Heart left ventricle (tissue), 16 donors: Measurements from ENCODE around the gene KANSL1. TPM values are rescaled to one million over a fixed set of nuclear protein-coding genes. Genes with fewer than 3 reads are reported as not detected.

Source experiments
- ATAC-seq, 4 donors: fragments of 200-7000 bp; cut with Tn5 transposase; one replicate each; pipeline ENCODE4 v1.9.1; 2020 to 2022; ENCODE audit warnings: moderate library complexity in 4 of 4, mild to moderate bottlenecking in 3 of 4, moderate number of reproducible peaks in 1 of 4
- DNase-seq, 5 donors: peaks; one replicate each; pipeline ENCODE4 v3.0.0-alpha.2; 2020
- H3K27ac ChIP-seq, 12 donors: fragments of 200-600 bp; sonication (generic) in 4 of 12; one replicate each; pipeline versions ENCODE4 v1.5.0 to v1.8.0; 2016 to 2022; ENCODE audit warnings: mild to moderate bottlenecking in 2 of 12
- H3K27me3 ChIP-seq, 9 donors: fragments of 200-600 bp; sonication (generic) in 2 of 9; one replicate each; pipeline versions ENCODE4 v1.5.1 to v1.8.0; 2016 to 2022; ENCODE audit warnings: mild to moderate bottlenecking in 3 of 9
- H3K36me3 ChIP-seq, 9 donors: fragments of 200-600 bp; sonication (generic) in 2 of 9; one replicate each; pipeline versions ENCODE4 v1.5.0 to v1.8.0; 2018 to 2022; ENCODE audit warnings: mild to moderate bottlenecking in 2 of 9
- H3K4me1 ChIP-seq, 12 donors: fragments of 200-600 bp; sonication (generic) in 4 of 12; one replicate each; pipeline versions ENCODE4 v1.5.0 to v1.8.0; 2016 to 2022; ENCODE audit warnings: mild to moderate bottlenecking in 3 of 12
- H3K4me3 ChIP-seq, 12 donors: fragments of 200-600 bp; sonication (generic) in 4 of 12; one replicate each; pipeline versions ENCODE4 v1.5.0 to v1.8.0; 2017 to 2022; ENCODE audit warnings: mild to moderate bottlenecking in 9 of 12, moderate library complexity in 4 of 12
- H3K9me3 ChIP-seq, 12 donors: fragments of 200-600 bp; sonication (generic) in 4 of 12; one replicate each; pipeline versions ENCODE4 v1.5.0 to v1.8.0; 2016 to 2022; ENCODE audit warnings: mild to moderate bottlenecking in 1 of 12
- POLR2A ChIP-seq, 2 donors: fragments of 450-650 bp; IDR thresholded peaks; one replicate each; pipeline ENCODE4 v1.6.1; 2017; ENCODE audit warnings: antibody characterized with exemption in 2 of 2, mild to moderate bottlenecking in 2 of 2, moderate library complexity in 2 of 2
- WGBS, 4 donors: extraction: QIAGEN DNeasy Blood & Tissue Kit in 2 of 4; methylation state at CpG; one replicate each; pipeline versions ENCODE4 v1.1.5 to v1.1.7; 2013 to 2018; 5-methylcytosine and 5-hydroxymethylcytosine counted together
- intact Hi-C, 10 donors: fragments of 100-400 bp; cut with DNase I; formaldehyde crosslinking; loops; one replicate each; pipeline versions ENCODE4 v1.11.1 to v1.14.2; 2022
- polyA plus RNA-seq, 2 donors: library from polyadenylated mRNA; stranded (reverse); fragments of 200-250 nt; gene quantifications; one replicate each; pipeline ENCODE4 v1.2.3, GENCODE V29; 2013
- total RNA-seq, 9 donors: library from RNA; depleted of rRNA in 2 of 9; stranded (reverse); fragments of >200 nt in 2 of 9; fragmentation: NEBNext Ultra II Directional in 3 of 9; extraction: Animal tissue kit (Norgen Biotek cat#: 25700) in 3 of 9; gene quantifications; one replicate each; pipeline versions ENCODE4 v1.1.0 to v1.2.4, GENCODE V29; 2016 to 2023
- TF ChIP-seq, protein P1 (sequence below), 12 donors: fragments of 200-600 bp; sonication (generic) in 4 of 12; IDR thresholded peaks; one replicate each; pipeline versions ENCODE4 v1.5.0 to v1.8.0; 2018 to 2022; ENCODE audit warnings: antibody characterized with exemption in 12 of 12, mild to moderate bottlenecking in 5 of 12
- donor health status: ischemic (EF 13 %, LVEDD 7.1; RV severe dilation, severe dysfunction).
- donor health status: healthy with polysubstance abuse.
- donor health status: DM: no; HTN: yes; CAD: no.
- donor health status: DM: no; HTN: no; CAD: no.
- donor health status: ischemic (EF 25% LVEDD 6.9; RV normal size, moderate dysfunction).
- donor health status: ischemic (EF 25% LVEDD 5.7; RV mildly dilated, moderate dysfunction).
- donor health status: healthy.
- donor health status: DM: yes; HTN: yes; CAD: no.
- donor health status: ischemic (EF 35%, LVEDD 5.7; RV mildly dilated, moderate dysfunction).
- donor health status: nonischemic (EF 11% LVEDD 7.7; RV severe dilation, severe dysfunction).
- donor health status: DM: yes; HTN: yes; CAD: no.
- donor health status: PGD.
- donor health status: ischemic (EF 29% LVEDD 5.4; RV normal size, mild dysfunction).
- donor health status: nonischemic (EF 23%, LVEDD 6.1; RV moderate dilation, normal function).

The KANSL1 gene
- total and polyA plus RNA-seq, 11 donors: 13.7 to 57.2 (median 28.9) TPM

DNA sequence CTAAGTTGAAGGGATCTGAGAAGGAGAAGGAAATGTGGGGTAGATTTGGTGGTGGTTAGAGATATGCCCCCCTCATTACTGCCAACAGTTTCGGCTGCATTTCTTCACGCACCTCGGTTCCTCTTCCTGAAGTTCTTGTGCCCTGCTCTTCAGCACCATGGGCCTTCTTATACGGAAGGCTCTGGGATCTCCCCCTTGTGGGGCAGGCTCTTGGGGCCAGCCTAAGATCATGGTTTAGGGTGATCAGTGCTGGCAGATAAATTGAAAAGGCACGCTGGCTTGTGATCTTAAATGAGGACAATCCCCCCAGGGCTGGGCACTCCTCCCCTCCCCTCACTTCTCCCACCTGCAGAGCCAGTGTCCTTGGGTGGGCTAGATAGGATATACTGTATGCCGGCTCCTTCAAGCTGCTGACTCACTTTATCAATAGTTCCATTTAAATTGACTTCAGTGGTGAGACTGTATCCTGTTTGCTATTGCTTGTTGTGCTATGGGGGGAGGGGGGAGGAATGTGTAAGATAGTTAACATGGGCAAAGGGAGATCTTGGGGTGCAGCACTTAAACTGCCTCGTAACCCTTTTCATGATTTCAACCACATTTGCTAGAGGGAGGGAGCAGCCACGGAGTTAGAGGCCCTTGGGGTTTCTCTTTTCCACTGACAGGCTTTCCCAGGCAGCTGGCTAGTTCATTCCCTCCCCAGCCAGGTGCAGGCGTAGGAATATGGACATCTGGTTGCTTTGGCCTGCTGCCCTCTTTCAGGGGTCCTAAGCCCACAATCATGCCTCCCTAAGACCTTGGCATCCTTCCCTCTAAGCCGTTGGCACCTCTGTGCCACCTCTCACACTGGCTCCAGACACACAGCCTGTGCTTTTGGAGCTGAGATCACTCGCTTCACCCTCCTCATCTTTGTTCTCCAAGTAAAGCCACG, 165.9 kb downstream of the KANSL1 start:
- H3K27ac ChIP-seq: peak overlapping the region in 10 of 12 donors; percentile 8 to 80 (median 34)
- TF ChIP-seq POLR2A (IDR thresholded peaks at IDR 0.05): no peak
- TF ChIP-seq, protein P1, sequence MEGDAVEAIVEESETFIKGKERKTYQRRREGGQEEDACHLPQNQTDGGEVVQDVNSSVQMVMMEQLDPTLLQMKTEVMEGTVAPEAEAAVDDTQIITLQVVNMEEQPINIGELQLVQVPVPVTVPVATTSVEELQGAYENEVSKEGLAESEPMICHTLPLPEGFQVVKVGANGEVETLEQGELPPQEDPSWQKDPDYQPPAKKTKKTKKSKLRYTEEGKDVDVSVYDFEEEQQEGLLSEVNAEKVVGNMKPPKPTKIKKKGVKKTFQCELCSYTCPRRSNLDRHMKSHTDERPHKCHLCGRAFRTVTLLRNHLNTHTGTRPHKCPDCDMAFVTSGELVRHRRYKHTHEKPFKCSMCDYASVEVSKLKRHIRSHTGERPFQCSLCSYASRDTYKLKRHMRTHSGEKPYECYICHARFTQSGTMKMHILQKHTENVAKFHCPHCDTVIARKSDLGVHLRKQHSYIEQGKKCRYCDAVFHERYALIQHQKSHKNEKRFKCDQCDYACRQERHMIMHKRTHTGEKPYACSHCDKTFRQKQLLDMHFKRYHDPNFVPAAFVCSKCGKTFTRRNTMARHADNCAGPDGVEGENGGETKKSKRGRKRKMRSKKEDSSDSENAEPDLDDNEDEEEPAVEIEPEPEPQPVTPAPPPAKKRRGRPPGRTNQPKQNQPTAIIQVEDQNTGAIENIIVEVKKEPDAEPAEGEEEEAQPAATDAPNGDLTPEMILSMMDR (IDR thresholded peaks at IDR 0.05): no peak

DNA sequence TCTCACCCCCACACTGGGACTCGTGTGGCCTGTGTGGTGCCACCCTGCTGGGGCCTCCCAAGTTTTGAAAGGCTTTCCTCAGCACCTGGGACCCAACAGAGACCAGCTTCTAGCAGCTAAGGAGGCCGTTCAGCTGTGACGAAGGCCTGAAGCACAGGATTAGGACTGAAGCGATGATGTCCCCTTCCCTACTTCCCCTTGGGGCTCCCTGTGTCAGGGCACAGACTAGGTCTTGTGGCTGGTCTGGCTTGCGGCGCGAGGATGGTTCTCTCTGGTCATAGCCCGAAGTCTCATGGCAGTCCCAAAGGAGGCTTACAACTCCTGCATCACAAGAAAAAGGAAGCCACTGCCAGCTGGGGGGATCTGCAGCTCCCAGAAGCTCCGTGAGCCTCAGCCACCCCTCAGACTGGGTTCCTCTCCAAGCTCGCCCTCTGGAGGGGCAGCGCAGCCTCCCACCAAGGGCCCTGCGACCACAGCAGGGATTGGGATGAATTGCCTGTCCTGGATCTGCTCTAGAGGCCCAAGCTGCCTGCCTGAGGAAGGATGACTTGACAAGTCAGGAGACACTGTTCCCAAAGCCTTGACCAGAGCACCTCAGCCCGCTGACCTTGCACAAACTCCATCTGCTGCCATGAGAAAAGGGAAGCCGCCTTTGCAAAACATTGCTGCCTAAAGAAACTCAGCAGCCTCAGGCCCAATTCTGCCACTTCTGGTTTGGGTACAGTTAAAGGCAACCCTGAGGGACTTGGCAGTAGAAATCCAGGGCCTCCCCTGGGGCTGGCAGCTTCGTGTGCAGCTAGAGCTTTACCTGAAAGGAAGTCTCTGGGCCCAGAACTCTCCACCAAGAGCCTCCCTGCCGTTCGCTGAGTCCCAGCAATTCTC, 166.8 kb downstream of the KANSL1 start:
- peak in 3 of 4 donors; percentile 31 to 58 (median 31) for ATAC-seq
- 84 to 89% (median 87%) methylated on average over 12 to 17 of the region's 17 CpGs for WGBS, 4 donors
- Histone ChIP-seq H3K27me3 (no peaks in the 10 kb centered on the region), H3K4me3 (no peak overlapping the region), H3K36me3 (peaks cover 0 to 71% (median 25%) of the 10 kb centered on the region in 9 donors), H3K9me3 (no peaks in the 10 kb centered on the region), H3K4me1 (peaks cover 0 to 39% (median 15%) of the 10 kb centered on the region in 12 donors), H3K27ac (peak overlapping the region in 5 of 12 donors; percentile 8 to 80 (median 34))
- no peak for TF ChIP-seq POLR2A (IDR thresholded peaks at IDR 0.05)
- TF ChIP-seq, protein P1 (IDR thresholded peaks at IDR 0.05): no peak
- intact Hi-C loops: loop anchor here in 1 of 10 donors (10.0 kb wide), 1 partner anchor 442 kb away; no protein-coding TSS in a partner anchor
- DNase-seq: peak in 3 of 5 donors; percentile 52 to 65 (median 59)

More for the DNA sequence above, 165.9 kb downstream of the KANSL1 start:
- Histone ChIP-seq H3K4me3 (no peak overlapping the region), H3K4me1 (peaks cover 0 to 39% (median 15%) of the 10 kb centered on the region in 12 donors), H3K9me3 (no peaks in the 10 kb centered on the region), H3K36me3 (peaks cover 0 to 80% (median 34%) of the 10 kb centered on the region in 9 donors), H3K27me3 (no peaks in the 10 kb centered on the region)
- no peak for DNase-seq
- intact Hi-C loops: loop anchor here in 1 of 10 donors (10.0 kb wide), 1 partner anchor 443 kb away; no protein-coding TSS in a partner anchor
- peak in 2 of 4 donors; percentile 5 to 24 for ATAC-seq
- WGBS, 4 donors: 70 to 78% (median 73%) methylated on average over 12 of the region's 12 CpGs

DNA sequence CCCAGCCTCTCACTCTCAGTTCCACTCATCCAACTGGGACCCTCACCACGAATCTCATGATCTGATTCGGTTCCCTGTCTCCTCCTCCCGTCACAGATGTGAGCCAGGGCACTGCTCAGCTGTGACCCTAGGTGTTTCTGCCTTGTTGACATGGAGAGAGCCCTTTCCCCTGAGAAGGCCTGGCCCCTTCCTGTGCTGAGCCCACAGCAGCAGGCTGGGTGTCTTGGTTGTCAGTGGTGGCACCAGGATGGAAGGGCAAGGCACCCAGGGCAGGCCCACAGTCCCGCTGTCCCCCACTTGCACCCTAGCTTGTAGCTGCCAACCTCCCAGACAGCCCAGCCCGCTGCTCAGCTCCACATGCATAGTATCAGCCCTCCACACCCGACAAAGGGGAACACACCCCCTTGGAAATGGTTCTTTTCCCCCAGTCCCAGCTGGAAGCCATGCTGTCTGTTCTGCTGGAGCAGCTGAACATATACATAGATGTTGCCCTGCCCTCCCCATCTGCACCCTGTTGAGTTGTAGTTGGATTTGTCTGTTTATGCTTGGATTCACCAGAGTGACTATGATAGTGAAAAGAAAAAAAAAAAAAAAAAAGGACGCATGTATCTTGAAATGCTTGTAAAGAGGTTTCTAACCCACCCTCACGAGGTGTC, 167.6 kb downstream of the KANSL1 start:
- Histone ChIP-seq H3K4me1 (peaks cover 0 to 39% (median 15%) of the 10 kb centered on the region in 12 donors), H3K27ac (peak overlapping the region in 3 of 12 donors; percentile 8 to 80 (median 34)), H3K9me3 (no peaks in the 10 kb centered on the region), H3K36me3 (peaks cover 0 to 63% (median 17%) of the 10 kb centered on the region in 9 donors), H3K4me3 (no peak overlapping the region), H3K27me3 (no peaks in the 10 kb centered on the region)
- TF ChIP-seq, protein P1 (IDR thresholded peaks at IDR 0.05): no peak
- no peak for TF ChIP-seq POLR2A (IDR thresholded peaks at IDR 0.05)
- 89 to 94% (median 92%) methylated on average over 8 of the region's 8 CpGs for WGBS, 4 donors
- no peak for DNase-seq
- intact Hi-C loops: loop anchor here in 1 of 10 donors (10.0 kb wide), 1 partner anchor 441 kb away; no protein-coding TSS in a partner anchor
- ATAC-seq: no peak
